ENCODE data around the gene SYCN. TPM values are rescaled to one million over a fixed set of nuclear protein-coding genes. Genes with fewer than 3 reads are reported as not detected.

Gene SYCN
- total and polyA plus RNA-seq, 2 of the 8 experiments (the other 6 are each of a cell fraction or from before 2014, with no cell fraction given) = not detected

DNA sequence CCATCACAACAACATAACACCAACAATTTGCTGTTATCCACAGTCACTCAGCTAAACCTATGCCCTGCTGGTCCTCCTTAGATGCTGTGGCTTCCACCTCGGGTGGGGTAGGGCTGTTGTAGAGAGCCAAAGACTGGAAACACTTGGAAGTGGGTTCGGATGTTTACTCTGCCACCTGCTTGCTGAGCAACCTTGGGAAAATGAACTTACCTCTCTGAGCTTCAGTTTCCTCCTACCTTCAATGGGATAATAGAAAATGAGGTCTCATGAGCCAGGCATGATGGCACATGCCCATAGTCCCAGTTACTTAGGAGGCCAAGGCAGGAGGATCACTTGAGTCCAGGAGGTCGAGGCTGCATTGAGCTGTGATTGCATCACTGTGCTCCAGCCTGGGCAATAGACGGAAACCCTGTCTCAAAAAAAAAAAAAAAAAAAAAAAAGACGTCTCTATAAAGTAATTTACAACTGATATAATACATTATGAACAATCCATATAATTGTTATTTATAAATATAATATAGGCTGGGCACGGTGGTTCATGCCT, 3.3 kb upstream of the SYCN start:
- H2BK20ac ChIP-seq (ENCODE audit: low read length) = no peak overlapping the region
- no peak overlapping the region for H2BK15ac ChIP-seq (ENCODE audit: low read length)
- H4K91ac ChIP-seq (replicated peaks; ENCODE audit: insufficient read length, low read length) = no peak overlapping the region
- H2AFZ ChIP-seq (ENCODE audit: low read length) = no peak overlapping the region
- no peak overlapping the region for H3K18ac ChIP-seq (ENCODE audit: extremely low read depth, low read length)
- peaks cover 0 to 5% (median under 1%) of the 10 kb centered on the region in 4 experiments; a peak in 3 of 7 replicates for H3K4me1 ChIP-seq (replicated peaks in 1 of 4; ENCODE audit: control insufficient read depth in 3 of 4, insufficient read depth in 4 of 4, low read length in 3 of 4)
- H3K23me2 ChIP-seq (ENCODE audit: low read depth, low read length) = no peaks in the 10 kb centered on the region
- H4K20me1 ChIP-seq (replicated peaks in 1 of 2; ENCODE audit: control insufficient read depth in 1 of 2, insufficient read depth in 2 of 2, low read length in 2 of 2) = no peaks in the 10 kb centered on the region
- no peaks in the 10 kb centered on the region for H3K9me3 ChIP-seq (ENCODE audit: insufficient read depth in 2 of 2, low read depth in 1 of 2, low read length in 1 of 2)
- no peak overlapping the region for H3K14ac ChIP-seq (ENCODE audit: insufficient read length)
- no peak overlapping the region for H3K56ac ChIP-seq (replicated peaks; ENCODE audit: insufficient read length, low read depth, low read length)
- no peak overlapping the region for H3K4me2 ChIP-seq (ENCODE audit: insufficient read depth in 1 of 2, low read depth in 2 of 2, low read length in 2 of 2)
- no peak overlapping the region for H4K5ac ChIP-seq (ENCODE audit: insufficient read length, low read depth, low read length)
- WGBS, 2 experiments (ENCODE audit: extremely low coverage in 1 of 2, insufficient coverage in 1 of 2, insufficient read length in 1 of 2, insufficient replicate concordance in 2 of 2, low coverage in 1 of 2, low lambda C conversion rate in 2 of 2, missing lambda C conversion rate in 1 of 2) = 85% methylated on average over 5 of the region's 6 CpGs; no CpG with 5 or more reads in 1 of the 2 experiments
- no peak overlapping the region for H3K4me3 ChIP-seq (ENCODE audit: extremely low read depth in 1 of 4, insufficient read depth in 2 of 4, low read depth in 3 of 4, low read length in 4 of 4)
- ChIA-PET POLR2A (ENCODE audit: partially characterized antibody) (interaction anchor here (1.2 kb wide), 1 partner anchor 184 kb away, joined by 4 read pairs; the partner anchor contains the start of genes MED29 and PAF1), CTCF (ENCODE audit: partially characterized antibody) (interaction anchor here (0.8 to 1.0 kb wide), 2 partner anchors 30 to 97 kb away, joined by 3 to 4 read pairs; no protein-coding TSS in a partner anchor)
- H3K79me1 ChIP-seq (ENCODE audit: low read depth, low read length) = no peaks in the 10 kb centered on the region
- no peak overlapping the region for H2BK120ac ChIP-seq (replicated peaks; ENCODE audit: low read depth, low read length)
- H2AK5ac ChIP-seq (ENCODE audit: low read depth, low read length) = no peak overlapping the region
- H2BK5ac ChIP-seq (ENCODE audit: low read depth, low read length) = no peak overlapping the region
- TF ChIP-seq SUZ12 (IDR thresholded peaks at IDR 0.05; ENCODE audit: low read length) (no peak), KDM1A (IDR thresholded peaks at IDR 0.05; ENCODE audit: borderline replicate concordance, low read length) (0 out of 2 replicates have a peak, but pooled peaks have one; percentile 36), GABPA (IDR thresholded peaks at IDR 0.05; ENCODE audit: borderline replicate concordance, insufficient read depth, low read length) (no peak), EGR1 (IDR thresholded peaks at IDR 0.05; ENCODE audit: borderline replicate concordance, low read depth, low read length) (no peak), ASH2L (IDR thresholded peaks at IDR 0.05; ENCODE audit: low read length) (no peak)
- H3K27ac ChIP-seq (ENCODE audit: low read depth, low read length) = no peak overlapping the region
- FAIRE-seq (no peak), DNase-seq (ENCODE audit: low read depth in 1 of 2, low spot score in 2 of 2) (no peak)
- no peak overlapping the region for H4K8ac ChIP-seq (ENCODE audit: extremely low read depth, insufficient read depth, low read length)
- no peak overlapping the region for H3K4ac ChIP-seq (replicated peaks; ENCODE audit: insufficient read length, low read depth, low read length)
- no peak overlapping the region for H3K23ac ChIP-seq (ENCODE audit: insufficient read length)
- H2BK12ac ChIP-seq (ENCODE audit: low read depth, low read length) = no peak overlapping the region
- H3K79me2 ChIP-seq (ENCODE audit: control insufficient read depth in 1 of 2, insufficient read depth in 2 of 2, low read length in 2 of 2) = no peaks in the 10 kb centered on the region
- peaks cover 4 to 23% (median 12%) of the 10 kb centered on the region in 4 experiments; a peak in 6 of 7 replicates for H3K27me3 ChIP-seq (replicated peaks in 1 of 4; ENCODE audit: control insufficient read depth in 3 of 4, extremely low read depth in 1 of 4, insufficient read depth in 3 of 4, low read length in 3 of 4)
- no peaks in the 10 kb centered on the region for H3K36me3 ChIP-seq (ENCODE audit: control insufficient read depth in 2 of 4, insufficient read depth in 4 of 4, low read length in 3 of 4)
- H3K9ac ChIP-seq (replicated peaks in 1 of 4; ENCODE audit: extremely low read depth in 1 of 4, low read depth in 3 of 4, low read length in 3 of 4) = no peak overlapping the region

Measured in H1 (cell line).